SK-N-SH (cell line): Measurements from ENCODE around the gene EPYC. TPM values are rescaled to one million over a fixed set of nuclear protein-coding genes. Genes with fewer than 3 reads are reported as not detected.

ENCODE experiments used
- CTCF ChIA-PET: fragments of 300-600, 350-600 bp; formaldehyde crosslinking; extraction: SDS; loops from one replicate; lab custom pipeline; 2021; lab: Yijun Ruan, JAX
- POLR2A ChIA-PET: fragments of 350-600 bp; sonication (Branson Sonifier 250); formaldehyde crosslinking; extraction: SDS; loops from one replicate; lab custom pipeline; 2020; ENCODE audit warnings: antibody characterized with exemption, inconsistent platforms; lab: Yijun Ruan, JAX
- DNase-seq: peaks from one replicate; pipeline ENCODE4 v3.0.0; 2012
- H2AFZ ChIP-seq: fragments of 200-600 bp; sonication (generic); 2 replicates; pipeline ENCODE4 v1.8.1; 2016; ENCODE audit warnings: antibody characterized with exemption, mild to moderate bottlenecking, low read depth
- H3F3A ChIP-seq: fragments of 200-600 bp; sonication (generic); replicated peaks from 2 replicates; pipeline ENCODE3; 2016; ENCODE audit warnings: antibody characterized with exemption, mild to moderate bottlenecking; ENCODE audit not compliant: insufficient read depth
- H3K27ac ChIP-seq, 2 experiments: fragments of 200-500 bp in 1 of 2; fragments of 200-600 bp in 1 of 2; sonication (Bioruptor generic) in 1 of 2; sonication (generic), shearing (Covaris generic) in 1 of 2; 2 replicates each; pipeline versions ENCODE4 v1.5.1 to v1.6.1; 2014 to 2016; ENCODE audit warnings: low read depth in 2 of 2, inconsistent platforms in 1 of 2, low read length in 1 of 2, mild to moderate bottlenecking in 1 of 2, mixed read lengths in 1 of 2
- H3K27me3 ChIP-seq: fragments of 200-600 bp; sonication (generic), shearing (Covaris generic); 2 replicates; pipeline ENCODE4 v1.6.1; 2016; ENCODE audit warnings: mixed run types; ENCODE audit not compliant: insufficient read depth
- H3K36me3 ChIP-seq, 2 experiments: fragments of 200-500 bp in 1 of 2; fragments of 200-600 bp in 1 of 2; sonication (Bioruptor generic) in 1 of 2; sonication (generic) in 1 of 2; replicated peaks in 1 of 2; 2 replicates each; pipeline versions ENCODE3 to v1.5.1; 2014 to 2016; ENCODE audit warnings: low read length in 1 of 2, mild to moderate bottlenecking in 1 of 2; ENCODE audit not compliant: insufficient read depth in 2 of 2, control insufficient read depth in 1 of 2
- H3K4me1 ChIP-seq, 2 experiments: fragments of 200-500 bp in 1 of 2; fragments of 200-600 bp in 1 of 2; sonication (Bioruptor generic) in 1 of 2; sonication (generic), shearing (Covaris generic) in 1 of 2; 2 replicates each; pipeline versions ENCODE4 v1.5.1 to v1.6.1; 2014 to 2016; ENCODE audit warnings: low read depth in 1 of 2, low read length in 1 of 2, mixed run types in 1 of 2; ENCODE audit not compliant: insufficient read depth in 2 of 2, control insufficient read depth in 1 of 2
- H3K4me2 ChIP-seq: fragments of 200-600 bp; sonication (generic), shearing (Covaris generic); 2 replicates; pipeline ENCODE4 v1.6.1; 2017; ENCODE audit warnings: mixed run types
- H3K4me3 ChIP-seq, 2 experiments: fragments of 200-500 bp in 1 of 2; fragments of 200-600 bp in 1 of 2; sonication (Bioruptor generic) in 1 of 2; sonication (generic), shearing (Covaris generic) in 1 of 2; 2 replicates each; pipeline versions ENCODE4 v1.5.1 to v1.8.1; 2014 to 2016; ENCODE audit warnings: low read depth in 2 of 2, inconsistent platforms in 1 of 2, low read length in 1 of 2, mild to moderate bottlenecking in 1 of 2, mixed read lengths in 1 of 2, moderate library complexity in 1 of 2
- H3K79me2 ChIP-seq: fragments of 200-600 bp; sonication (generic); 2 replicates; pipeline ENCODE4 v1.8.1; 2017; ENCODE audit warnings: mild to moderate bottlenecking; ENCODE audit not compliant: insufficient read depth
- H3K9ac ChIP-seq: fragments of 200-600 bp; sonication (generic); 2 replicates; pipeline ENCODE4 v1.6.1; 2017; ENCODE audit warnings: mixed run types
- H3K9me2 ChIP-seq: fragments of 200-600 bp; sonication (generic); 2 replicates; pipeline ENCODE4 v1.6.1; 2017; ENCODE audit warnings: mixed run types
- H3K9me3 ChIP-seq: fragments of 200-600 bp; sonication (generic); 2 replicates; pipeline ENCODE4 v1.6.1; 2017; ENCODE audit warnings: mixed run types, mild to moderate bottlenecking, moderate library complexity
- H4K20me1 ChIP-seq: fragments of 200-600 bp; sonication (generic); 2 replicates; pipeline ENCODE4 v1.6.1; 2017; ENCODE audit warnings: mild to moderate bottlenecking, mixed run types; ENCODE audit not compliant: insufficient read depth
- ELF1 ChIP-seq: IDR thresholded peaks from 2 replicates; pipeline ENCODE4 v1.4.0; 2012
- EP300 ChIP-seq, 2 experiments: IDR thresholded peaks; 2 replicates each; pipeline versions ENCODE4 v1.4.0 to v1.6.1; 2012; ENCODE audit warnings: borderline replicate concordance in 1 of 2, low read depth in 1 of 2, low read length in 1 of 2
- EZH2phosphoT487 ChIP-seq: fragments of 200-600 bp; sonication (generic); IDR thresholded peaks from 2 replicates; pipeline ENCODE4 v1.6.1; 2017; ENCODE audit warnings: low read depth, mixed run types, mild to moderate bottlenecking, antibody characterized with exemption, moderate library complexity, borderline replicate concordance
- FOSL2 ChIP-seq: IDR thresholded peaks from 2 replicates; pipeline ENCODE4 v1.4.0; 2012; ENCODE audit warnings: low read depth, mild to moderate bottlenecking, moderate library complexity, borderline replicate concordance
- FOXJ3 ChIP-seq: sonication (generic); formaldehyde crosslinking; IDR thresholded peaks from 2 replicates; pipeline ENCODE4 v1.5.1; 2020; ENCODE audit warnings: mild to moderate bottlenecking, missing genetic modification reagents
- GABPA ChIP-seq: IDR thresholded peaks from 2 replicates; pipeline ENCODE4 v1.4.0; 2012; ENCODE audit warnings: low read depth, mild to moderate bottlenecking
- MXI1 ChIP-seq: IDR thresholded peaks from 2 replicates; pipeline ENCODE4 v1.6.1; 2012; ENCODE audit warnings: mild to moderate bottlenecking, low read depth, low read length, improper control_type of control experiment
- NFIC ChIP-seq: IDR thresholded peaks from 2 replicates; pipeline ENCODE4 v1.4.0; 2012; ENCODE audit warnings: borderline replicate concordance
- RCOR1 ChIP-seq: fragments of 150-350 bp; IDR thresholded peaks from 2 replicates; pipeline ENCODE4 v1.6.1; 2017; ENCODE audit warnings: antibody characterized with exemption, low read length
- REST ChIP-seq: IDR thresholded peaks from 2 replicates; pipeline ENCODE4 v1.6.1; 2012; ENCODE audit warnings: mild to moderate bottlenecking, low read depth, low read length, moderate library complexity
- SIN3A ChIP-seq: IDR thresholded peaks from 2 replicates; pipeline ENCODE4 v1.6.1; 2012; ENCODE audit warnings: low read depth, mild to moderate bottlenecking, low read length, moderate library complexity, borderline replicate concordance
- SMC3 ChIP-seq: IDR thresholded peaks from 2 replicates; pipeline ENCODE4 v1.6.1; 2012; ENCODE audit warnings: low read depth, low read length, improper control_type of control experiment
- TCF12 ChIP-seq: IDR thresholded peaks from 2 replicates; pipeline ENCODE4 v1.4.0; 2012
- TEAD4 ChIP-seq: IDR thresholded peaks from 2 replicates; pipeline ENCODE4 v1.4.0; 2012; ENCODE audit warnings: mild to moderate bottlenecking, borderline replicate concordance; ENCODE audit not compliant: insufficient read depth
- USF2 ChIP-seq: fragments of 150-350 bp; IDR thresholded peaks from 2 replicates; pipeline ENCODE4 v1.6.1; 2017; ENCODE audit warnings: antibody characterized with exemption, low read length, low read depth, borderline replicate concordance
- YY1 ChIP-seq: IDR thresholded peaks from 2 replicates; pipeline ENCODE4 v1.4.0; 2012; ENCODE audit warnings: low read depth, mild to moderate bottlenecking
- WGBS: methylation state at CpG from one replicate; pipeline ENCODE4 v1.1.6; 2017; ENCODE audit warnings: low lambda C conversion rate; 5-methylcytosine and 5-hydroxymethylcytosine counted together
- polyA plus RNA-seq, 3 experiments: library from polyadenylated mRNA; depleted of rRNA; stranded (reverse); fragments of >200 nt; gene quantifications; 2 replicates each; pipeline ENCODE4 v1.2.3, GENCODE V29; 2012
- TF ChIP-seq, protein P1 (sequence below): fragments of 150-350 bp; IDR thresholded peaks from 2 replicates; pipeline ENCODE4 v1.6.1; 2016; ENCODE audit warnings: mild to moderate bottlenecking, low read depth, low read length
- TF ChIP-seq, protein P2 (sequence below): fragments of 200-600 bp; sonication (generic); IDR thresholded peaks from 2 replicates; pipeline ENCODE4 v1.6.1; 2017; ENCODE audit warnings: antibody characterized with exemption, mild to moderate bottlenecking, moderate library complexity

Gene EPYC
- polyA plus RNA-seq, 1 of the 3 experiments (the other 2 are of a cell fraction) = not detected

DNA sequence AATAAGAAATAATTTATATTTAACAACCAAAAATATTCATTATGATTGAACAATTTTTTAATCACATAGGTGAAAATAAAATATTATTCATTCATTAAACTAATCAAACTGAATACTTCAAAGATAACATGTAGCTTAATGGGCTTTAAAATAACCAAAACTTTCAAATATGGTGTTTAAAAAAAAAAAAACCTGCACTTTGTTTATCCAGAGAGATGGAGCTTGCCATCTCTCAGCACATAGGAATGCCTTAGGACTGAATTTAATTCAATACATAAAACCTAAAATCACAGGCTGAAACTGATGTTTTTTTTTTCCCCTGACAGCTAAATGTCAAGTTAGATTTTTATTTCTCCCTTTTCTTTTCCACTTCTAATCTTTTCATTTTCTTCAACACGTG, 35.4 kb downstream of the EPYC start:
- 39% methylated on average over 1 of the region's 1 CpG for WGBS
- H2AFZ ChIP-seq = no peak overlapping the region
- H3K27me3 ChIP-seq = no peaks in the 10 kb centered on the region
- POLR2A ChIA-PET = no interaction called here
- no peaks in the 10 kb centered on the region for H3K9me3 ChIP-seq
- H3K4me2 ChIP-seq = no peak overlapping the region
- TF ChIP-seq MXI1 (no peak), YY1 (no peak), TEAD4 (no peak), FOXJ3 (CRISPR knock-in tag) (no peak), FOSL2 (no peak), SIN3A (no peak)
- no peak overlapping the region for H3K27ac ChIP-seq
- no peak for DNase-seq
- H4K20me1 ChIP-seq = no peaks in the 10 kb centered on the region
- H3K36me3 ChIP-seq = no peaks in the 10 kb centered on the region
- H3K9me2 ChIP-seq = no peaks in the 10 kb centered on the region
- H3K9ac ChIP-seq = no peak overlapping the region
- peaks cover 4% of the 10 kb centered on the region for H3F3A ChIP-seq
- CTCF ChIA-PET = interaction anchor here (1.0 to 2.3 kb wide), 5 partner anchors 8 to 386 kb away, joined by 3 to 12 read pairs (median 5); no protein-coding TSS in a partner anchor
- no peak overlapping the region for H3K4me3 ChIP-seq
- H3K4me1 ChIP-seq = peaks cover 0 to 13% of the 10 kb centered on the region in 2 experiments; a peak in 3 of 4 replicates
- H3K79me2 ChIP-seq = no peaks in the 10 kb centered on the region

- WGBS = 79% methylated on average over 2 of the region's 2 CpGs
These were observed 39.6 kb downstream of the EPYC start for GRCh38 chr12:90965204-90965603.

More at GRCh38 chr12:90965204-90965603, 39.6 kb downstream of the EPYC start:
- Histone ChIP-seq H3F3A (no peaks in the 10 kb centered on the region), H3K4me3 (no peak overlapping the region), H2AFZ (no peak overlapping the region), H3K27ac (no peak overlapping the region), H3K4me1 (peaks cover 0 to 3% of the 10 kb centered on the region in 2 experiments; a peak in 2 of 4 replicates), H4K20me1 (no peaks in the 10 kb centered on the region), H3K4me2 (no peak overlapping the region), H3K9me3 (no peaks in the 10 kb centered on the region), H3K27me3 (no peaks in the 10 kb centered on the region), H3K36me3 (no peaks in the 10 kb centered on the region), H3K79me2 (no peaks in the 10 kb centered on the region), H3K9me2 (no peaks in the 10 kb centered on the region), H3K9ac (no peak overlapping the region)
- no peak for TF ChIP-seq USF2
- TF ChIP-seq REST = no peak
- TF ChIP-seq RCOR1 = no peak
- no peak for TF ChIP-seq SMC3
- TF ChIP-seq SIN3A = no peak
- TF ChIP-seq, protein P1, sequence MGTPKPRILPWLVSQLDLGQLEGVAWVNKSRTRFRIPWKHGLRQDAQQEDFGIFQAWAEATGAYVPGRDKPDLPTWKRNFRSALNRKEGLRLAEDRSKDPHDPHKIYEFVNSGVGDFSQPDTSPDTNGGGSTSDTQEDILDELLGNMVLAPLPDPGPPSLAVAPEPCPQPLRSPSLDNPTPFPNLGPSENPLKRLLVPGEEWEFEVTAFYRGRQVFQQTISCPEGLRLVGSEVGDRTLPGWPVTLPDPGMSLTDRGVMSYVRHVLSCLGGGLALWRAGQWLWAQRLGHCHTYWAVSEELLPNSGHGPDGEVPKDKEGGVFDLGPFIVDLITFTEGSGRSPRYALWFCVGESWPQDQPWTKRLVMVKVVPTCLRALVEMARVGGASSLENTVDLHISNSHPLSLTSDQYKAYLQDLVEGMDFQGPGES = no peak
- no peak for TF ChIP-seq EP300 (IDR thresholded peaks at IDR 0.05; ENCODE audit: borderline replicate concordance in 1 of 2, low read depth in 1 of 2, low read length in 1 of 2)
- no peak for TF ChIP-seq ELF1
- TF ChIP-seq NFIC = no peak
- no peak for TF ChIP-seq FOSL2
- TF ChIP-seq TCF12 = no peak
- no peak for TF ChIP-seq EZH2phosphoT487
- TF ChIP-seq, protein P2, sequence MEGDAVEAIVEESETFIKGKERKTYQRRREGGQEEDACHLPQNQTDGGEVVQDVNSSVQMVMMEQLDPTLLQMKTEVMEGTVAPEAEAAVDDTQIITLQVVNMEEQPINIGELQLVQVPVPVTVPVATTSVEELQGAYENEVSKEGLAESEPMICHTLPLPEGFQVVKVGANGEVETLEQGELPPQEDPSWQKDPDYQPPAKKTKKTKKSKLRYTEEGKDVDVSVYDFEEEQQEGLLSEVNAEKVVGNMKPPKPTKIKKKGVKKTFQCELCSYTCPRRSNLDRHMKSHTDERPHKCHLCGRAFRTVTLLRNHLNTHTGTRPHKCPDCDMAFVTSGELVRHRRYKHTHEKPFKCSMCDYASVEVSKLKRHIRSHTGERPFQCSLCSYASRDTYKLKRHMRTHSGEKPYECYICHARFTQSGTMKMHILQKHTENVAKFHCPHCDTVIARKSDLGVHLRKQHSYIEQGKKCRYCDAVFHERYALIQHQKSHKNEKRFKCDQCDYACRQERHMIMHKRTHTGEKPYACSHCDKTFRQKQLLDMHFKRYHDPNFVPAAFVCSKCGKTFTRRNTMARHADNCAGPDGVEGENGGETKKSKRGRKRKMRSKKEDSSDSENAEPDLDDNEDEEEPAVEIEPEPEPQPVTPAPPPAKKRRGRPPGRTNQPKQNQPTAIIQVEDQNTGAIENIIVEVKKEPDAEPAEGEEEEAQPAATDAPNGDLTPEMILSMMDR = no peak
- no peak for TF ChIP-seq GABPA
- ChIA-PET POLR2A (no interaction called here), CTCF (interaction anchor here (0.7 to 1.1 kb wide), 2 partner anchors 12 to 13 kb away, joined by 3 read pairs; no protein-coding TSS in a partner anchor)
- DNase-seq = no peak
